Right cardiac atrium (tissue), 5 donors: ENCODE measurements around the gene NT5DC2. TPM values are rescaled to one million over a fixed set of nuclear protein-coding genes. Genes with fewer than 3 reads are reported as not detected.

Experiments used
- polyA plus RNA-seq: library from polyadenylated mRNA; stranded (reverse); fragments of 200-250 nt; gene quantifications from one replicate; pipeline ENCODE4 v1.2.3, GENCODE V29; 2013
- total RNA-seq, 4 donors: library from RNA; stranded (reverse); fragmentation: NEBNext Ultra II Directional; extraction: Animal tissue kit (Norgen Biotek cat#: 25700); gene quantifications; one replicate each; pipeline ENCODE4 v1.2.1, GENCODE V29; 2021
- donor health status: healthy with polysubstance abuse.
- donor health status: DM: no; HTN: yes; CAD: no.
- donor health status: DM: no; HTN: no; CAD: no.
- donor health status: DM: no; HTN: yes; CAD: no; lungs with severe emphysema.
- donor health status: DM: yes; HTN: yes; CAD: no.

Gene NT5DC2
- total and polyA plus RNA-seq, 5 donors: 123 to 322 (median 174) TPM

Other genes starting within 250 kb of the NT5DC2 start
- gene GLYCTK, start 246.0 kb downstream of the NT5DC2 start, total RNA-seq: 1 to 10 TPM; 4.2 to 7.5 (median 6.3) TPM
- 8.1 TPM for gene GLYCTK, start 246.0 kb downstream of the NT5DC2 start, polyA plus RNA-seq
- gene DNAH1, start 217.5 kb downstream of the NT5DC2 start, total RNA-seq: 1 to 10 TPM; 3.0 to 4.0 (median 3.7) TPM
- gene DNAH1, start 217.5 kb downstream of the NT5DC2 start, polyA plus RNA-seq: 2.6 TPM
- 10 to 100 TPM; 48.4 to 59.1 (median 55.9) TPM for gene BAP1, start 123.8 kb downstream of the NT5DC2 start, total RNA-seq
- gene BAP1, start 123.8 kb downstream of the NT5DC2 start, polyA plus RNA-seq: 43.0 TPM
- 10 to 100 TPM; 15.9 to 28.5 (median 18.3) TPM for gene PHF7, start 123.2 kb downstream of the NT5DC2 start, total RNA-seq
- 10.9 TPM for gene PHF7, start 123.2 kb downstream of the NT5DC2 start, polyA plus RNA-seq
- gene SEMA3G, start 88.8 kb downstream of the NT5DC2 start, total RNA-seq: 10 to 100 TPM in 1 of 4 donors, 1 to 10 TPM in 3; 4.7 to 13.1 (median 8.3) TPM
- 11.2 TPM for gene SEMA3G, start 88.8 kb downstream of the NT5DC2 start, polyA plus RNA-seq
- gene TNNC1, start 79.8 kb downstream of the NT5DC2 start, total RNA-seq: 1,000 to 10,000 TPM; 2,349 to 3,477 (median 2,851) TPM
- 6,305 TPM for gene TNNC1, start 79.8 kb downstream of the NT5DC2 start, polyA plus RNA-seq
- 10 to 100 TPM; 48.6 to 59.2 (median 53.0) TPM for gene NISCH, start 78.3 kb downstream of the NT5DC2 start, total RNA-seq
- 31.2 TPM for gene NISCH, start 78.3 kb downstream of the NT5DC2 start, polyA plus RNA-seq
- gene STAB1, start 38.5 kb downstream of the NT5DC2 start, total RNA-seq: 100 to 1,000 TPM in 2 of 4 donors, 10 to 100 TPM in 2; 91.9 to 159 (median 101) TPM
- gene STAB1, start 38.5 kb downstream of the NT5DC2 start, polyA plus RNA-seq: 69.5 TPM
- 10 to 100 TPM; 52.4 to 64.2 (median 62.4) TPM for gene UQCC5, start 2.7 kb upstream of the NT5DC2 start, total RNA-seq
- 97.3 TPM for gene UQCC5, start 2.7 kb upstream of the NT5DC2 start, polyA plus RNA-seq
- 10 to 100 TPM; 51.4 to 56.8 (median 55.6) TPM for gene PBRM1, start 152.1 kb upstream of the NT5DC2 start, total RNA-seq
- 10.0 TPM for gene PBRM1, start 152.1 kb upstream of the NT5DC2 start, polyA plus RNA-seq
- gene GNL3, start 152.2 kb upstream of the NT5DC2 start, total RNA-seq: 10 to 100 TPM; 25.2 to 43.9 (median 29.1) TPM
- gene GNL3, start 152.2 kb upstream of the NT5DC2 start, polyA plus RNA-seq: 27.7 TPM
- gene GLT8D1, start 171.9 kb upstream of the NT5DC2 start, total RNA-seq: 10 to 100 TPM; 35.6 to 41.8 (median 41.0) TPM
- gene GLT8D1, start 171.9 kb upstream of the NT5DC2 start, polyA plus RNA-seq: 32.9 TPM
- gene SPCS1, start 172.2 kb upstream of the NT5DC2 start, total RNA-seq: 10 to 100 TPM; 78.9 to 81.8 (median 79.9) TPM
- 132 TPM for gene SPCS1, start 172.2 kb upstream of the NT5DC2 start, polyA plus RNA-seq
- gene NEK4, start 237.1 kb upstream of the NT5DC2 start, total RNA-seq: 10 to 100 TPM; 16.4 to 18.2 (median 17.5) TPM
- gene NEK4, start 237.1 kb upstream of the NT5DC2 start, polyA plus RNA-seq: 4.5 TPM
- not detected for gene ITIH1, start 243.7 kb upstream of the NT5DC2 start, total RNA-seq
- 0.18 TPM for gene ITIH1, start 243.7 kb upstream of the NT5DC2 start, polyA plus RNA-seq